DOHH2 (cell line): ENCODE data around the gene PRKCE.

Source experiments
- EZH2phosphoT487 ChIP-seq: fragments of 200-600 bp; sonication (generic); IDR thresholded peaks from 2 replicates; pipeline ENCODE4 v1.6.1; 2017; ENCODE audit warnings: borderline replicate concordance, mild to moderate bottlenecking, antibody characterized with exemption, low read length, moderate library complexity, mixed read lengths
- TF ChIP-seq, protein P1 (sequence below): fragments of 200-600 bp; sonication (generic); IDR thresholded peaks from one replicate; pipeline ENCODE4 v1.5.1; 2014; ENCODE audit warnings: antibody characterized with exemption, mild to moderate bottlenecking, low read depth, low read length; ENCODE audit not compliant: poor library complexity, severe bottlenecking

DNA sequence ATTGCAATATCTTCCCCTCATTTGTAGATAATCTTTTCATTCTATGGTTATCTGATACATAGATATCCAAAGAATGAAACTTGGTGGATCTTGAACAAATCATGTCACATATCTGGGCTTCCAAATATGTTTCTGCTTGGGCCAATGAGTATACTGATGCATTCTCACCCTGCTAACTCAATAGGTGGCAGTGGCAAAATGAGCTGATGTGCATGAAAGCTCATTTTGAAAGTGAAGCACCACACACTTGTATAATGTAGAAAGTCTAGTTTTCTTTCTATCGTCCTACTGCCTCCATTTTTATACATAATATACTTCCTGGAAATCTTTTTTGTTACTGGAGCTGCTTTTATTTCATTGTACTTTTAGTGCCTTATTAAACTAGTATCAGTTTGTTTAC is 208.2 kb downstream of the PRKCE start:
- TF ChIP-seq, protein P1, sequence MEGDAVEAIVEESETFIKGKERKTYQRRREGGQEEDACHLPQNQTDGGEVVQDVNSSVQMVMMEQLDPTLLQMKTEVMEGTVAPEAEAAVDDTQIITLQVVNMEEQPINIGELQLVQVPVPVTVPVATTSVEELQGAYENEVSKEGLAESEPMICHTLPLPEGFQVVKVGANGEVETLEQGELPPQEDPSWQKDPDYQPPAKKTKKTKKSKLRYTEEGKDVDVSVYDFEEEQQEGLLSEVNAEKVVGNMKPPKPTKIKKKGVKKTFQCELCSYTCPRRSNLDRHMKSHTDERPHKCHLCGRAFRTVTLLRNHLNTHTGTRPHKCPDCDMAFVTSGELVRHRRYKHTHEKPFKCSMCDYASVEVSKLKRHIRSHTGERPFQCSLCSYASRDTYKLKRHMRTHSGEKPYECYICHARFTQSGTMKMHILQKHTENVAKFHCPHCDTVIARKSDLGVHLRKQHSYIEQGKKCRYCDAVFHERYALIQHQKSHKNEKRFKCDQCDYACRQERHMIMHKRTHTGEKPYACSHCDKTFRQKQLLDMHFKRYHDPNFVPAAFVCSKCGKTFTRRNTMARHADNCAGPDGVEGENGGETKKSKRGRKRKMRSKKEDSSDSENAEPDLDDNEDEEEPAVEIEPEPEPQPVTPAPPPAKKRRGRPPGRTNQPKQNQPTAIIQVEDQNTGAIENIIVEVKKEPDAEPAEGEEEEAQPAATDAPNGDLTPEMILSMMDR: no peak
- TF ChIP-seq EZH2phosphoT487: no peak
